ENCODE data around the gene ZMIZ1.

ZMIZ1 gene

DNA sequence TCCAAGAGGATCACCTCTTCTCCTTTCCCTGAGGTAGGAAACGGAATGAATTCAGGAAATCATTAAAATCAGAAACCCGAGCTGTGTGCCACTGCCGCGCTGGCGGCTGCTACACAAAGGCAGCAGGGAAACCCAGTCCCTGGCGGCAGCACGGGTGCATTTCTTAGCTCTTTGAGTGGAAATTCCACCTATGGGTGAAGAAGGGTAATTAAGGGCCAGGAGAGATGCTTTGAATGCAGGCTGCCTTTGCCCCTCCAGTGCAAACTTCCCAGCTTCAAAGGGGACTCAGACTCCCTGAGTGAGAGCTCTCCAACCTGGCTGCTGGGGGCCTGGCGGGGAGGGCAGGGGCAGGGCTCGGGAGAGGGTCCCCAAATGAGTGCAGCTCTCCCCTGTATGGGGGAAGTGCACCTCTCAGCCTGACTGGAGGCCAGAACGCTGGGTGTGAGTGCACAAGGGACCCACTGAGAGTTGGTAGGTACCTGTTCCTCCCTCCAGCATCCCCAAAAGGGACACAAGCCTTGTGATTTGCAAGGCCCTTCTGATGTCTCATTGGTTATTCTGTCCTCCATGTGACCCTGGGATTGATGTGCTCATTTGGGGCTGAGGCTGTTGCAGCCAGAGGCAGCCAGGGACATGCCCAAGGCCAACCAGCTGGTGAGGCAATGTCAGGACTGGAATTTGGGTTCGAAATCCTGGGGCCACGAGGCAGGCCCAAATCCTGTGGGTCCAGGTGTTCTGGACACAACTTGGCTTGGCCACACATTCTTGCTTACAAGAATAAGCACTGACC, 16.3 kb upstream of the ZMIZ1 start:
- DNase-seq = peak; percentile 29

DNA sequence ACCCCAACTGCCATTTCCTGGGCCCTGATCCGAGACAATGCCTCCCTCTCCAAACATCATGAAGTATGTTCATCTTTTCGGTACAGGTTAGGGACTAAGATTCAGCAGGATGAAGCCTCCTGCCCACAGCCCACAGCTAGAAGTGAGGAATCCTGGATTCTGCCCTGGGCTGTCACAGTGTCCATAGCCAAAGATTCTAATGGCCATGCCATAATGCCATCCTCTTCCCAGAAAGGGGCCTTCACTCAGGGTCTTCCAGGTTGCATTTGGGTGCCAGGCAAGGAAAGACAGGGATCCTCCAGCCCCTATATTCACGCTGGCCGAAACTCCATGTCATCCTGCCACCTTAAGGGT, 15.7 kb upstream of the ZMIZ1 start:
- no peak for DNase-seq

DNA sequence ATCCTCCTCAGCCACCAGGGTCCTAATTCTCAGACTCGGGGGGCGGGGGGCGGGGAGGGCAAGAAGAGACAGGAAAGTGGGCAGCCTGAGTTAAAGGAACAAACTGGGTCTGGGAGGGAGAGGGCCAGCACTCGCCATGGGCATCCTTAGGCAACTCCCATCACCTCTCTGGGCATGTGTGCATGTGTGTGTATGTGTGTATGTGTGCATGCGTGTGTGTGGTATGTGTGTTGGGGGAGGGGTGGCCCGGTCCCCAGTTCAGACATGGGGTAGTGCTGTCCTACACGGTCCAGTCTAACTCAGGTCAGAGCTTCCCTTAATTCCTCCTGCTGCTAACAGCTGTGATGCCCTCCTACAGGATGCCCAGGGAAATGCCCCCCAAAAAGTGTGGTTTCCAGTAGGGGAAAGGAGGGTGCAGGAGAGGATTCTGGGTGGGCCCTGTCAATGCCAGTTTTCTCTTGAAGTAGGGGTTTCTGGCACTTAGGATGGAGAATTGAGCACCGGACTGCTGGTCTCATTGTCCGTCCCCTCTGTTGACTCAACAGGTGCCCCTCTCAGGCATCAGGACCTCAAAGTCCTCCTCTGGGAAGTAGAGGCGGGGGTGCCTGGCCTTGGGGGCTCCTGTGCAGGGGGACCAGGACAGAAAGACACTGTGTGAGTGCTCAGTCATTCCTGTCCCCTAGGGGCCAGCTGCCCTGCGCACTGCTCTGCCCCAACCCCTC, 15.1 kb upstream of the ZMIZ1 start:
- DNase-seq = peak; percentile 13

DNA sequence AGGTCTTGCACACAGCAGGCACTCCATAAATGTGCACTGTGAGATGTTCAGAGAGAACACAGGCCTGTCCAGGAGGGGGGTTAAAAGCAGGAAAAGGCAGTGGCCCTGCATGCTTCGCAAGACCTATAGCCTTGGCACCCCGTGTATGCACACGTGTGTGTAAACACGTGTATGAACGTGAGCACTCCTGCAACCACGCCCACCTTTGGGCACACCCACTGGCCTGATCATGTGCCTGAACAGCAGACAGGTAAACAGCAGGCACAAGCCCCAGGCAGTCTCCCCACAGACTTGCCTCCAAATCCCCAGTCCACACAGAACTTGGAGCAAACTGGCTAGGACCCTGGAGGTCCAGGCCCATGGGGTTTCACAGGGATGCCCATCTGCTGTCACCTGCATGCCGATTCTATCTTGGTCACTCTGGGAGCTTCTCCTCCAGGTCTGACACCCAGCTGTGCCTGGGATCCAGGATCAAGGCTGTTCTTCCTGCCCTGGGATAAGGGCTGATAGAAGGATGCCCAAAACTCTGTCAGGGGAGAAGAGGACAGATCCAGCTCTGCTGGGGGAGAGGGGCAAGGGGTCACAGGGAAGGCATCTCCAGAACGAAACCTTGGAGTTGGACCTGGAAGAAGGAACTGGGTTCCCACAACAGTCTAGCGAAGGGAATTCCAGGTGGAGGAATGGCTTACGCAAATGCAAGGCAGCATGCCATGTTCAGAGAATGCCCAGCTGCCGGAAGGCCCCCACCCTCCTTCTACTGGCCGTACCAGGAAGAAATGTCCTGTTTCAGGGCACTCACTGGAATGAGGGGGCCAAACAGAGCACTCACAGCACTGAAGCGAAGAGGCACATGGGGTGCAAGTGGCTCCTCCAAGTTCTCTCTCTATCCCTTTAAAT, 14.3 kb upstream of the ZMIZ1 start:
- peak; percentile 8 for DNase-seq

GRCh38 chr10:79055100-79055782, 13.5 kb upstream of the ZMIZ1 start:
- peak; percentile 6 for DNase-seq

- DNase-seq = peak; percentile 5
Observed at GRCh38 chr10:79055892-79056291, 12.9 kb upstream of the ZMIZ1 start.

GRCh38 chr10:79056361-79056735, 12.4 kb upstream of the ZMIZ1 start:
- peak; percentile 8 for DNase-seq

DNA sequence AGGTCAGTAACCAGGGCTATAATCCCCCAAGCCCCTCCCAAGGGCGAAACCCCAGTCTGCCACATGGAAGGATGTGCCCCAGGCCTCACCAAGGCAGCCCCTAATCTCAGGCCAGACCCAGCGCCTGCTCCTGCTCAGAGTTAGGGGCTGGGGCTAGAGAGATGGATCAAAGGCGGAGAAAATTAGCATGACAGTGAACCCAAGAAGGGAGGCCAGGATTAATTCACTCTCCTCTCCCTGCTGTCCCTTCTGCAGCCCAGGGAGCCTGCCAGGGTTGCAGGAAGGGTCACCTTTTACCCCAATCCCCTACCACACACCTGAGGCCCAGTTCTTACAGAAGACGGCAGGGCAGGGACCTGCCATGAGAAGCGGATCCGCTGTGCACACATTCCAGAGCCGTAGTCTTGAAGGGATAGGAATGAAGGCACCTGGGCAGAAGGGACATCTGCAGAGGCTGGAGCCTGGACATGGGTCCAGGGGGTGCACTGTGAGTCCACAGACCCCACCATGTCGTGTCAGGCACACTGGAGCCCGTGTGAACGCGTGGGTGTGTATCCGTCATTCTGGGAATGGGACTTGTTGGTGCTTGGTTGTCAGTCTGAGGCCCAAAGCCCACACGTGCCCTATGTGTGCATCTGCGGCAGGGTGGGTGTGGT, 11.9 kb upstream of the ZMIZ1 start:
- DNase-seq = peak; percentile 11

DNA sequence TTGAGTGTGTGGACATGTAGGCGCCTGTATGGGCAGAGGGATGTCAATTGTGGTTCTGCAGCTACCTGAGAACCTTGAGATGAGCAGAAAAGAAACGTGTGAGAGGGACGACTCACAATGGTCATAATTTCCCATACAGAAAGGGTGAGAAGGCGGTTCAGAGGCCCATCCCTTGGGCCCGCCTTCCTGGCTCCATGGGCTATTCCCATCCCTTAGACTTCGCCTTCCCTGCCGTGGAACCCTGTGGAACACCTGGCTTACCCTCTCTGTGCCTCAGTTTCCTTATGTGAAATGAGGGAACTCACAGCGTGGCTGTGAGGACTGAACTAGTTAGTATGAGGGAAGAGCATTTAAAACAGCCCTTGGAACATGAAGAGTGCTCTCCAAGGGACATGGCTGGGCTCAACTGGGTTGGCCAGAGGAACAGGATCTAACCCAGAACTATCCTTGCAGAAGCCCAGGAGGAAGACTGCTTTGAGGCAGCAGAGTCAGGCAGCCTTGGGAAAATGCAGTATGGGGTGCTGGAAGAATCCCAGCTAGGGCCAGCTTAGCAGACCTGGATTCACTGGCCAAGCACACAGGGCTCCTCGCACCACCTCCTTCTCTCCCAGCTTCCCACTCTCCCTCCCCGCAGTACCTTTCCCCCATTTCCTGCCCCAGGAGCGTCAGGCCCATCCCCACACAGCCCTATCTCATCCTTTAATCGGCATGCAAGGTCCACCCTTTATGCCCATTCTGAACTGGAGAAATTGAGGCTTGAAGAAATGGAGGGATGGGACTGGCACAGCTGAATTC, 11.1 kb upstream of the ZMIZ1 start:
- DNase-seq = peak; percentile 7

GRCh38 chr10:79058899-79059841, 9.6 kb upstream of the ZMIZ1 start:
- no peak for DNase-seq

DNA sequence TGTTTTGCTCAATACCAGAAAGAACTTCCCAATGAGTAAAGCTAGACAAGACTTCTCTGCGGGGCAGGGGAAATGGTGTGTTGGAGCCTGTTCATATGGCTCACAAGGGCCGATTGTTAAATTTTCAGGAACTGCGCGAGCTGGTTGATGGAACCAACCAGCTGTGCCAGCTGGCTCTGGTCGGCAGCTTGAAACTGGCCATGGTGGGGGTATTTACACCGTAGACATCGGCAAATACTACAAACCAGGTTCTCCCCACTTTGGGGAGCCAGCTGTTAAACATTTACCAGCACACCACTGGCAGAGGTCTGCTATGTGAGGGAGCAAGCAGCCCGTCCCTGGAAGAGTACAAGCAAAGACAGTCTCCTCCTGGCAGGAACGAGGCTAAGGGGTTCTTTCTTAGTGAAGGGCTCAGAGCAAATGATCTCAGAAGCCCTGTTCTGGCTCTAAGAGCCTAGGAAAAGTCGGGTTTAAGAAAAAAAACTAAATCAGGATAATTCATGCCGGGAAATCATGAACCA, 8.8 kb upstream of the ZMIZ1 start:
- DNase-seq = peak; percentile 54

GRCh38 chr10:79060641-79061255, 8.0 kb upstream of the ZMIZ1 start:
- DNase-seq = no peak

DNA sequence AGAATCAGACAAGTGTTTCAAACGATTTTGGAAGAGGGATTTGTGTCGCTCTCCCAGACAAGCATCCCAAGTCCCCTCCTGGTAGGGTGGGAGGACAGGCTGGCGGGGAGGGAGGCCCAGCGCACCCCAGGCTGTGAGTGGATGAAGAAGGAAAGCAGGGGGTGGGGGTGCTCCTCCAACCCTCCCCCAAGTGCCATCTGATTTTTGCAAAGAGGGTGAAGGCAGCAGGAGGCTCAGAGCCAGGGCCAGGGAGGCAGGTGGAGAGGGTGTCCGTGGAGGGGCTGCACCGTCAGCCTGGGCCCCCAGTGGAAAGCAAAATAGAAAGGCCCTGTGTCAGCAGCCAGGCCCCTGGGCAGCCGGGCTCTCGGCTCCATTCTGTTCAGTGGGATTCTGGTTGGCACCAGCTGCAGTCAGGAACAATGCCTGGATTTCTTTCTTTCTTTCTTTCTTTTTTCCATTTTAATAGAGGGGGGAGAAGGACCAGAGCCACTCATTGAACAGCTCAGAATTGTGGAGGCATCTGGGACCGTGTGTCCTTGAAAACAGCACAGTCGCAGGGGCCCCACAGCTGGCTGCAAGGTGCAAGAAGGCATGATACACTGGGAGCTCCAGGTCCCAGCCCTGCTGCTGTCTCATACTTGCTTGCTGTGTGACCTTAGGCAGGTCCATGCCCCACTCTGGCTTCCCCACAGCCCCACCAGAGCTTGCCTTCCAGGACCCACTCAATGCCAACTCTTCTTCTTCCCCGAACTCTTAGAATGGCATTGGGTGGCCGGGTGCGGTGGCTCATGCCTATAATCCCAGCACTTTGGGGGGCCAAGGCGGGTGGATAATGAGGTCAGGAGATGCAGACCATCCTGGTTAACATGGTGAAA, 7.1 kb upstream of the ZMIZ1 start:
- DNase-seq = no peak

DNA sequence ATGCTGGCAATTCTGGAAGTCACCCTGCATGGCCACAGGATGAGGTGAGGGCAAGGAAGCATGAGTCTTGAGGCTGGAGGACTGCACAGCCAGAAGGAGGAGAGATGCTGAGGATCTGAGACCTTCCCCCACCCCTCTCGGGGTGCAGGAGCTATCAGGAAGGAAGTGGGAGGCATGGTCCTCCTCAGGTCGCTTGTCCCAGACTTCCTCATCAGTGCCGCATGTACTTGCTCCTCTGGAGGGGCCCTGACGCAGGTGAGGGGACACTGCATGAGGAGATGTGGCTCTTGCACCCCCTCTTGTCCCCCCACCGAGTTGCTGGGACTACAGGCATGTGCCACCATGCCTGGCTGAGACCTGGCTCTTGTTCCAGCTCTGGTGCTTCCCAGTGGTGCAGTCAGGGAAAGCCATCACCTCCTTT, 5.7 kb upstream of the ZMIZ1 start:
- no peak for DNase-seq

GRCh38 chr10:79063661-79064492, 4.9 kb upstream of the ZMIZ1 start:
- DNase-seq = no peak

DNA sequence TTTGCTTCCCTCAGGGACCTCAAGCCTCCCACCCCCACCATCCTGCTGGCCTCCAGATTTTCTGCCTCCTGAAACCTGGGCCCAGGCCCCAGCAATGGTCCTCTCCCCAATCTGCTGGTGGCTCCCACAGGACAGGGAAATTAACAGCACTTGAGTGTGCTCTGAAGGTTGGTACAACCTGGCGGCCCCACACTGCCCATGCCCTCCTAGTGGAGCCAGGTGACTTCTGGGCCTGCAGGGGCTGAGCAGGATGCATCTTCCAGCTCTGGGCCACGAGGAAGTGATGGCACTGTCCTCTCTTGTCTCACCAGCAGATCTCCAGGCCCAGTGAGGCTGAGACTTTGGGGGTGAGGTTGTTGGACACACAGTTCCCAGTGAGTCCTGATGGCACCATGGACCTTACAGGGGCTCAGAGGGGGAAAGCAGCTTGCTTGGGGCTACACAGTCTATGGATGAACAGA, 3.6 kb upstream of the ZMIZ1 start:
- DNase-seq = no peak

DNA sequence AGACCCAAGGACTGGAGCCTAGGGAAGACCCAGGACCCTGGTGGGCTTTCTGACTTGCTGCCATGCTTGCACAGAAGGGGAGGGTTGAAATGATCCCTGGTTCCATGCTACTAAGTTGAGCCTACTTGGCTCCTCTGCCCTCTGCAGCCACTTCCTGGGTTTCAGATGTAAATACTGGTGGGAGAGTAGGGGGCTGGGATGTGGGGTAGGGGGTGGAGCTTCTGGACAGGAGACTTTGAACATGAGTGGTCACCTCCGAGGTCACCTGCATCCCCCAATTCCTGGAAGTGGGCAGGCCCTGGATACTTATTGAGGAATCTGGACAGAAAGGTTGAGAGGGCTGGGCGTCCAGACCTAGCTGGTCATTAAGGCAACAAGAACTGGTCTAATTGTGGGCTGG, 2.9 kb upstream of the ZMIZ1 start:
- DNase-seq = no peak
